GM23338 (cell line): Measurements from ENCODE around the gene SRCIN1.

ENCODE experiments used
- EZH2 ChIP-seq: fragments of 200-600 bp; sonication (generic); IDR thresholded peaks from one replicate; pipeline ENCODE4 v1.8.0; 2017; ENCODE audit warnings: antibody characterized with exemption, mild to moderate bottlenecking, low read depth; ENCODE audit not compliant: unreplicated experiment
- EZH2phosphoT487 ChIP-seq: fragments of 200-600 bp; sonication (generic); IDR thresholded peaks from one replicate; pipeline ENCODE4 v1.8.1; 2018; ENCODE audit warnings: antibody characterized with exemption; ENCODE audit not compliant: unreplicated experiment
- TF ChIP-seq, protein P1 (sequence below), 2 experiments: fragments of 200-600 bp in 1 of 2; sonication (generic) in 1 of 2; conservative IDR thresholded peaks; 2 replicates each; pipeline versions ENCODE4 v1.5.1 to v1.6.1; 2016 to 2017; ENCODE audit warnings: antibody characterized with exemption in 2 of 2, low read depth in 2 of 2, mild to moderate bottlenecking in 2 of 2, moderate library complexity in 1 of 2

DNA sequence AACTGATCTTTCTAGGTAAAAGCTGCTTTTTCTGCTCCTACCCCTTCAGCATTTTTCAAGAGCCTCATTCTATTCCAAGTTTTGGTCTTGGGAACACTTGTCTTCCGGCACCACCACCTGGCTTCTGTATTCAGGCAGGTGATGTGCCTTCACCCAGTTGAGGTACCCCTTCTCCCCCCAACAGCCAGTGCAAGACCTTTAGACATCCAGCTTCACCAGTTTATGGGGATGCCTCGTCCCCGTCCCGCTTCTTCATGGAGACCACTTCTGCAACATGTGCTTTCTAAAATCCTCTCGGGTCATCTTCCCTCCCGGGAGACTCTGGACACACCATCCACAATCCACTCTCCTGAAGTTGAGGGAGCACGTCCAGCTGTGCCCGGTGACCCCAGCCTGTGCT lies 69.9 kb downstream of the SRCIN1 start:
- TF ChIP-seq, protein P1, sequence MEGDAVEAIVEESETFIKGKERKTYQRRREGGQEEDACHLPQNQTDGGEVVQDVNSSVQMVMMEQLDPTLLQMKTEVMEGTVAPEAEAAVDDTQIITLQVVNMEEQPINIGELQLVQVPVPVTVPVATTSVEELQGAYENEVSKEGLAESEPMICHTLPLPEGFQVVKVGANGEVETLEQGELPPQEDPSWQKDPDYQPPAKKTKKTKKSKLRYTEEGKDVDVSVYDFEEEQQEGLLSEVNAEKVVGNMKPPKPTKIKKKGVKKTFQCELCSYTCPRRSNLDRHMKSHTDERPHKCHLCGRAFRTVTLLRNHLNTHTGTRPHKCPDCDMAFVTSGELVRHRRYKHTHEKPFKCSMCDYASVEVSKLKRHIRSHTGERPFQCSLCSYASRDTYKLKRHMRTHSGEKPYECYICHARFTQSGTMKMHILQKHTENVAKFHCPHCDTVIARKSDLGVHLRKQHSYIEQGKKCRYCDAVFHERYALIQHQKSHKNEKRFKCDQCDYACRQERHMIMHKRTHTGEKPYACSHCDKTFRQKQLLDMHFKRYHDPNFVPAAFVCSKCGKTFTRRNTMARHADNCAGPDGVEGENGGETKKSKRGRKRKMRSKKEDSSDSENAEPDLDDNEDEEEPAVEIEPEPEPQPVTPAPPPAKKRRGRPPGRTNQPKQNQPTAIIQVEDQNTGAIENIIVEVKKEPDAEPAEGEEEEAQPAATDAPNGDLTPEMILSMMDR (conservative IDR thresholded peaks at IDR 0.05; ENCODE audit: low read depth in 2 of 2): no peak
- TF ChIP-seq EZH2 (no peak), EZH2phosphoT487 (no peak)
